DND-41 (cell line): ENCODE data around the gene CEBPE.

Experiments
- ATAC-seq: fragments of 200-7000 bp; cut with Tn5 transposase; 3 replicates; pipeline ENCODE4 v1.9.1; 2021; ENCODE audit warnings: low read depth; ENCODE audit not compliant: insufficient read depth
- DNase-seq: peaks from one replicate; pipeline ENCODE4 v3.0.0-alpha.2; 2020
- H2AFZ ChIP-seq: 2 replicates; pipeline ENCODE4 v1.6.0; 2012; ENCODE audit warnings: low read depth, low read length
- H3K27ac ChIP-seq: 2 replicates; pipeline ENCODE4 v1.5.1; 2012; ENCODE audit warnings: low read length, inconsistent platforms
- H3K27me3 ChIP-seq: fragments of 200-600 bp; sonication (generic); 2 replicates; pipeline ENCODE4 v1.6.0; 2012; ENCODE audit warnings: low read length, mild to moderate bottlenecking, inconsistent platforms; ENCODE audit not compliant: insufficient read depth, poor library complexity
- H3K36me3 ChIP-seq: 2 replicates; pipeline ENCODE4 v1.5.1; 2012; ENCODE audit warnings: low read length, inconsistent platforms; ENCODE audit not compliant: insufficient read depth
- H3K4me1 ChIP-seq: 2 replicates; pipeline ENCODE4 v1.5.1; 2012; ENCODE audit warnings: mild to moderate bottlenecking, low read length; ENCODE audit not compliant: insufficient read depth
- H3K4me2 ChIP-seq: 2 replicates; pipeline ENCODE4 v1.6.0; 2012; ENCODE audit warnings: mild to moderate bottlenecking, moderate library complexity, low read length, inconsistent platforms; ENCODE audit not compliant: insufficient read depth
- H3K4me3 ChIP-seq, 2 experiments: fragments of 200-600 bp in 1 of 2; shearing (Covaris generic) in 1 of 2; 2 replicates each; pipeline ENCODE4 v1.5.1; 2012 to 2016; ENCODE audit warnings: inconsistent platforms in 2 of 2, low read length in 2 of 2, mild to moderate bottlenecking in 2 of 2, low read depth in 1 of 2, moderate library complexity in 1 of 2
- H3K79me2 ChIP-seq: 2 replicates; pipeline ENCODE4 v1.6.0; 2012; ENCODE audit warnings: low read length, inconsistent platforms; ENCODE audit not compliant: insufficient read depth
- H3K9ac ChIP-seq: 2 replicates; pipeline ENCODE4 v1.6.0; 2012; ENCODE audit warnings: low read depth, mild to moderate bottlenecking, inconsistent platforms, low read length, moderate library complexity
- H3K9me3 ChIP-seq: 2 replicates; pipeline ENCODE4 v1.5.1; 2012; ENCODE audit warnings: low read length, moderate library complexity, mild to moderate bottlenecking, inconsistent platforms; ENCODE audit not compliant: insufficient read depth, severe bottlenecking
- H4K20me1 ChIP-seq: 2 replicates; pipeline ENCODE4 v1.6.0; 2012; ENCODE audit warnings: low read length; ENCODE audit not compliant: insufficient read depth
- EZH2 ChIP-seq: IDR thresholded peaks from 3 replicates; pipeline ENCODE4 v1.6.1; 2012; ENCODE audit warnings: borderline replicate concordance, low read depth, mild to moderate bottlenecking, moderate library complexity, low read length, inconsistent platforms; ENCODE audit not compliant: severe bottlenecking
- TF ChIP-seq, protein P1 (sequence below): IDR thresholded peaks from 2 replicates; pipeline ENCODE4 v1.5.1; 2012; ENCODE audit warnings: borderline replicate concordance, low read length, moderate library complexity, mild to moderate bottlenecking; ENCODE audit not compliant: poor library complexity, severe bottlenecking; ENCODE audit errors: extremely low read depth

CEBPE gene

DNA sequence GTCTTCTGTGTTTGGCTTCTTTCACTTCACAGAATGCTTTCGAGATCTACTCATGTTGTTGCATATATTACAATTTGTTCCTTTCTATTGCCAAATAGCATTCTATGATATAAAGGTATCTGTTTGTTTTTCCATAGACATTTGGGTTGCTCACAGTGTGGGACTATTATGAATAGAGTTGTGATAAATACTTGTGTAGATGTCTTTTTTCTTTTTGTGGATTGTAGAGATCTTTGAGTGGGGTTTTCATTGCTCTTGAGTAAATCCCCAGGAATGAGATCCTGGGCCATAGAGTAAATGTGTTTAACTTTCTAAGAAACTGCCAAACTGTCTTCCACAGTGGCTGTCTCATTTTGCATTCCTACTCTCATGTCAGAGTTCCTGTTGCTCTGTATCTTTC lies 24.9 kb upstream of the CEBPE start:
- H3K79me2 ChIP-seq = no peaks in the 10 kb centered on the region
- no peaks in the 10 kb centered on the region for H3K36me3 ChIP-seq
- peaks cover 43% of the 10 kb centered on the region for H3K27me3 ChIP-seq
- ATAC-seq = no peak
- peaks cover 2% of the 10 kb centered on the region; the same call in 1 of the 2 replicates for H4K20me1 ChIP-seq
- H2AFZ ChIP-seq = no peak overlapping the region
- no peak overlapping the region for H3K27ac ChIP-seq
- no peak overlapping the region for H3K4me3 ChIP-seq
- H3K9ac ChIP-seq = no peak overlapping the region
- DNase-seq = no peak
- H3K9me3 ChIP-seq = no peaks in the 10 kb centered on the region
- no peaks in the 10 kb centered on the region for H3K4me1 ChIP-seq
- no peak for TF ChIP-seq EZH2
- TF ChIP-seq, protein P1, sequence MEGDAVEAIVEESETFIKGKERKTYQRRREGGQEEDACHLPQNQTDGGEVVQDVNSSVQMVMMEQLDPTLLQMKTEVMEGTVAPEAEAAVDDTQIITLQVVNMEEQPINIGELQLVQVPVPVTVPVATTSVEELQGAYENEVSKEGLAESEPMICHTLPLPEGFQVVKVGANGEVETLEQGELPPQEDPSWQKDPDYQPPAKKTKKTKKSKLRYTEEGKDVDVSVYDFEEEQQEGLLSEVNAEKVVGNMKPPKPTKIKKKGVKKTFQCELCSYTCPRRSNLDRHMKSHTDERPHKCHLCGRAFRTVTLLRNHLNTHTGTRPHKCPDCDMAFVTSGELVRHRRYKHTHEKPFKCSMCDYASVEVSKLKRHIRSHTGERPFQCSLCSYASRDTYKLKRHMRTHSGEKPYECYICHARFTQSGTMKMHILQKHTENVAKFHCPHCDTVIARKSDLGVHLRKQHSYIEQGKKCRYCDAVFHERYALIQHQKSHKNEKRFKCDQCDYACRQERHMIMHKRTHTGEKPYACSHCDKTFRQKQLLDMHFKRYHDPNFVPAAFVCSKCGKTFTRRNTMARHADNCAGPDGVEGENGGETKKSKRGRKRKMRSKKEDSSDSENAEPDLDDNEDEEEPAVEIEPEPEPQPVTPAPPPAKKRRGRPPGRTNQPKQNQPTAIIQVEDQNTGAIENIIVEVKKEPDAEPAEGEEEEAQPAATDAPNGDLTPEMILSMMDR = no peak
- H3K4me2 ChIP-seq = no peak overlapping the region

DNA sequence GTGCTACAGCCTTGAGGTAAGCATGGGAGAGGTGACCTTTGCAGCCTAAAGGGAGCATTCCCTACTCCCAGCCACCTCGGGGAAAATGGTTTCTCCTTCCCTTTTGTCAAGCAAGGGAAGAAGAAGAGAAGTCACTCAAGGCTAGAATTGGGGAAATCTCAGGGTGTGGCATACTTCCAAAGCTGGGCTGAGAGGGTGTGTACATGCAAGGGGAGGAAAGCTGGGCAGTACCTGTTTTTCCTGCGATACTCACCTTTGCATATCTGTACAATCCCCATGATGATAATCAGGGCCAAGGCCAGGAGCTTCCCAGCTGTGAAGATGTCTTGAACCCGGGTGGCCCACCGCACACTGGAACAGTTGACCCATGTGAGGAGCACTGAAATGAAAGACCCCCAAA lies 23.8 kb upstream of the CEBPE start:
- Histone ChIP-seq H3K9ac (no peak overlapping the region), H3K9me3 (no peaks in the 10 kb centered on the region), H4K20me1 (peaks cover 2% of the 10 kb centered on the region; the same call in 1 of the 2 replicates), H3K36me3 (no peaks in the 10 kb centered on the region), H3K79me2 (no peaks in the 10 kb centered on the region), H3K4me1 (no peaks in the 10 kb centered on the region), H3K4me2 (no peak overlapping the region), H3K27me3 (peaks cover 49% of the 10 kb centered on the region), H2AFZ (no peak overlapping the region), H3K27ac (no peak overlapping the region), H3K4me3 (no peak overlapping the region)
- ATAC-seq (no peak), DNase-seq (no peak)
- TF ChIP-seq, protein P1 = no peak

DNA sequence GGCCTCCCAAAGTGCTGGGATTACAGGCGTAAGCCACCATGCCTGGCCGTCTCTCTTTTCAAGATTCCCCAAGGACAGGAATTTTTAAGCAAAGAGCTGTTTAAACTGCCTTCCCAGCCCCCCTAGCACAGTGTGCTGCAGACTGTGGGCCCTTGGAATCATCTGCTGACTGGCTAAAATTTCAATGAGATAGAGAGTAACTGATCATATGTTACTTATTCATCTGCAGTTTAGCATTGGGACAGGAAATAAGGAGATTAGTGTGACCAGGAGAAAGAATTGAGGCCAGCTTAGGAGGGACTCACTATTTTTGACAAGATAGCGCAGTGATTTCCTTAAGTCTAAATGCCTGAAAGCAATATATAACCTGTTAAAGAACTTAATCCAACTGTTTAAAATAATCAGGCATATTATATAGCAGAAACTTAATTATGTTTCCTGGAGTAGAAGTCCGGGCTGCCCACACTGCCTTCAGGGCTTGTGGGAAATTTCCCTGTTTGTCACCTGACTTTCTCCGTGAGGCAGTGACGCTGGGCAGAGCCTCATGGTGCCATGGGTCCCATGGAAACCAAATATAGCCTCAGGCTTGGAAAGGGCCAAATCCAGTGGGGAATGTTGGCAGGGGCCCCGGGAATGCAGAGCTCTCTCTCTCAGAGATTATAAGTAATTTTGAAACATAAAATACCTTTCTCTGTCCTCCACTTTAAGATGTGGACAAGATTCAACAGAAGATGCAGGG lies 22.8 kb upstream of the CEBPE start:
- TF ChIP-seq, protein P1 = no peak
- no peak for TF ChIP-seq EZH2
- H3K4me1 ChIP-seq = no peaks in the 10 kb centered on the region
- H3K79me2 ChIP-seq = no peaks in the 10 kb centered on the region
- H3K27me3 ChIP-seq = peaks cover 55% of the 10 kb centered on the region
- H2AFZ ChIP-seq = no peak overlapping the region
- no peaks in the 10 kb centered on the region for H3K36me3 ChIP-seq
- no peak overlapping the region for H3K4me2 ChIP-seq
- ATAC-seq = no peak
- H3K9ac ChIP-seq = no peak overlapping the region
- no peak overlapping the region for H3K27ac ChIP-seq
- H4K20me1 ChIP-seq = peaks cover 2% of the 10 kb centered on the region; the same call in 1 of the 2 replicates
- H3K9me3 ChIP-seq = no peaks in the 10 kb centered on the region
- H3K4me3 ChIP-seq = no peak overlapping the region
- no peak for DNase-seq
